Activated CD4-positive, alpha-beta memory T cell treated with anti-CD3 and anti-CD28 coated beads, Interleukin-2, amount 10 ng/mL, durations not matched to agents 7 days and 5 days (primary cell): ENCODE measurements around the gene JSRP1. TPM values are rescaled to one million over a fixed set of nuclear protein-coding genes. Genes with fewer than 3 reads are reported as not detected.
A peak's percentile ranks its signal among the peaks of the same experiment; 100 is the strongest.
"Not testable (repeated sequence)": the region's sequence is repeated elsewhere in the genome, so short reads cannot be mapped to it uniquely, and the experiment has no call there.

Experiments
- CTCF ChIA-PET: fragments of 350-600 bp; sonication (Branson Sonifier 250); formaldehyde crosslinking; loops from one replicate; lab custom pipeline; 2021; ENCODE audit warnings: antibody characterized with exemption, inconsistent platforms; lab: Charles Lee
- POLR2A ChIA-PET: fragments of 350-600 bp; sonication (Branson Sonifier 250); formaldehyde crosslinking; loops from one replicate; lab custom pipeline; 2021; ENCODE audit warnings: antibody characterized with exemption; lab: Charles Lee
- DNase-seq: peaks from one replicate; pipeline ENCODE4 v3.0.0-alpha.2; 2020
- H3K27ac Mint-ChIP-seq: one replicate; pipeline ENCODE4 v1.8.0; 2021; ENCODE audit warnings: mild to moderate bottlenecking, mixed read lengths
- H3K27me3 Mint-ChIP-seq: one replicate; pipeline ENCODE4 v1.8.0; 2021; ENCODE audit warnings: mixed read lengths
- H3K36me3 Mint-ChIP-seq: one replicate; pipeline ENCODE4 v1.8.0; 2021; ENCODE audit warnings: low read depth, mixed read lengths
- H3K4me1 Mint-ChIP-seq: one replicate; pipeline ENCODE4 v1.8.0; 2021; ENCODE audit warnings: mixed read lengths
- H3K4me3 Mint-ChIP-seq: one replicate; pipeline ENCODE4 v1.8.0; 2021; ENCODE audit warnings: mild to moderate bottlenecking, mixed read lengths
- H3K9me3 Mint-ChIP-seq: one replicate; pipeline ENCODE4 v1.8.0; 2021; ENCODE audit warnings: mixed read lengths
- total RNA-seq, 2 experiments: library from RNA; stranded (reverse); gene quantifications; one replicate each; pipeline ENCODE4 v1.2.3, GENCODE V29; 2021

JSRP1 gene
- total RNA-seq, 2 experiments from 2014 or later = 0.73 to 1.3 TPM

DNA sequence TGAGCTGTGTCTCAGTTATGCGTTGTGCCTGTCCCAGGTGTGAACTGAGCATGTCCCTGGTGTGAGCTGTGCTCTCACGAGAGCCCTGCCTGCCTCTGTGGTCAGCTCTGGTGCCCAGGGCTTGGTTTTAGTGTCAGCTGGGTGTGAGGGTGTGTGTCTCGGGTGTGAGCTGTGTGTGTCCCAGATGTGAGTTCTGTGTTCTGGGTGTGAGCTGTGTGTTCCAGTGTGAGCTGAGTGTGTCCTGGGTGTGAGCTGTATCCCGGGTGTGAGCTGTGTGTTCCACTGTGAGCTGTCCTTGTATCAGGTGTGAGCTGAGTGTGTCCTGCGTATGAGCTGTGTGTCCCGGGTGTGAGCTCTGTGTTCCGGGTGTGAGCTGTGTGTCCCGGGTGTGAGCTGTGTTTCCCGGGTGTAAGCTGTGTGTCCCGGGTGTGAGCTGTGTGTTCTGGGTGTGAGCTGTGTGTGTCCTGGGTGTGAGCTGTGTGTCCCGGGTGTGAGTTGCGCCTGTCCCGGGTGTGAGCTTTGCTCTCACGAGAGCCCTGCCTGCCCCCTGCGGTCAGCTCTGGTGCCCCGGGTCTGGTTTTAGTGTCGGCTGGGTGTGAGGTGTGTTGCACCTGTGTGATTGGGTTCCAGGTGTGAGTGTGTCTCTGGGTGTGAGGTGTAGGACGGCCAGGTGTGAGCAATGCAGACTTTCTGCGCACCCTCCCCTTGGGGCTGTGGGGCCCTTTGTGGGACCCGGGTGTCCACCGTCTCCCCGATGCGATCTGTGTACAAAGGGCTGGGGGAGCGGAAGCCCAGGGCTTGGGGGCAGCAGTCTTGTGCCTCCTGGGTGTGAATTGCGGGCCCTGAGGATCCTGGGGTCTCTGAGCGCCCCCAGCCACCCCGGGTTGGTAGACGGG, 32.8 kb upstream of the JSRP1 start:
- ChIA-PET POLR2A (interaction anchor here (0.6 to 3.0 kb wide), 15 partner anchors 10 to 333 kb away, joined by 3 to 17 read pairs (median 4); partner anchors contain the start of genes LSM7, PLEKHJ1, SPPL2B and TIMM13), CTCF (interaction anchor here (0.7 to 1.4 kb wide), 6 partner anchors 12 to 138 kb away, joined by 3 to 8 read pairs (median 4); partner anchors contain the start of gene TIMM13)
- peak overlapping the region; percentile 83 for H3K4me3 Mint-ChIP-seq
- H3K4me1 Mint-ChIP-seq = peaks cover 31% of the 10 kb centered on the region
- no peaks in the 10 kb centered on the region for H3K9me3 Mint-ChIP-seq
- H3K27ac Mint-ChIP-seq = peak overlapping the region; percentile 94
- H3K27me3 Mint-ChIP-seq = peaks cover 4% of the 10 kb centered on the region
- peaks cover 14% of the 10 kb centered on the region for H3K36me3 Mint-ChIP-seq
- DNase-seq = peak; percentile 27

DNA sequence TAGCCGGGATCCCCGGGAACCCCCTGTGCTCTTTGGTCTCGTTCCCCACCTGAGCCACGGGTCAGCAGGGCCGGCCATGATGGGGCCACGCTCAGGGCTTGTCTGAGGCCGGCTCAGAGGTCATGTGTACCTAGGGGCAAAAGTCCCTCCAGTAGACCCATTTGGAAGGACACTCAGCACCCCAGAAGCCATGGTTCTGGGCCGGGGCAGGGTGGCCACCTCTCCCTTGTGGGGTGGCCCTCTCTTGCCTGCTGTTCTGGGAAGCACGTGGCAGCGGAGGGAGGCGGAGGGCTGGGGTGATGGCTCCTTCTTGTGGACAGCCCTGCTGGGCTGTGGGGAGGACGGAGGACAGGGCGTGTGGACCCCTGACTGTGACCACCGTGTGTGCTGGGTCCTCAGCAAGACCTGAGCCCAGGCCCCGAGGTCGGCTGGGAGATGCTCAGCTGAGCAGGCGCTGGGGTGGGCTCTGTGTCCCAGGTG, 32.2 kb upstream of the JSRP1 start:
- Mint-ChIP-seq H3K9me3 (no peaks in the 10 kb centered on the region), H3K27ac (peak overlapping the region; percentile 94), H3K4me1 (peaks cover 28% of the 10 kb centered on the region), H3K27me3 (peaks cover 4% of the 10 kb centered on the region), H3K4me3 (peak overlapping the region; percentile 83), H3K36me3 (peaks cover 11% of the 10 kb centered on the region)
- ChIA-PET POLR2A (interaction anchor here (0.7 to 3.0 kb wide), 11 partner anchors 9 to 139 kb away, joined by 3 to 17 read pairs (median 5); partner anchors contain the start of genes LSM7, PLEKHJ1, SPPL2B and TIMM13), CTCF (interaction anchor here (0.7 to 1.4 kb wide), 8 partner anchors 11 to 325 kb away, joined by 3 to 8 read pairs (median 4); partner anchors contain the start of gene TIMM13)
- DNase-seq = no peak

DNA sequence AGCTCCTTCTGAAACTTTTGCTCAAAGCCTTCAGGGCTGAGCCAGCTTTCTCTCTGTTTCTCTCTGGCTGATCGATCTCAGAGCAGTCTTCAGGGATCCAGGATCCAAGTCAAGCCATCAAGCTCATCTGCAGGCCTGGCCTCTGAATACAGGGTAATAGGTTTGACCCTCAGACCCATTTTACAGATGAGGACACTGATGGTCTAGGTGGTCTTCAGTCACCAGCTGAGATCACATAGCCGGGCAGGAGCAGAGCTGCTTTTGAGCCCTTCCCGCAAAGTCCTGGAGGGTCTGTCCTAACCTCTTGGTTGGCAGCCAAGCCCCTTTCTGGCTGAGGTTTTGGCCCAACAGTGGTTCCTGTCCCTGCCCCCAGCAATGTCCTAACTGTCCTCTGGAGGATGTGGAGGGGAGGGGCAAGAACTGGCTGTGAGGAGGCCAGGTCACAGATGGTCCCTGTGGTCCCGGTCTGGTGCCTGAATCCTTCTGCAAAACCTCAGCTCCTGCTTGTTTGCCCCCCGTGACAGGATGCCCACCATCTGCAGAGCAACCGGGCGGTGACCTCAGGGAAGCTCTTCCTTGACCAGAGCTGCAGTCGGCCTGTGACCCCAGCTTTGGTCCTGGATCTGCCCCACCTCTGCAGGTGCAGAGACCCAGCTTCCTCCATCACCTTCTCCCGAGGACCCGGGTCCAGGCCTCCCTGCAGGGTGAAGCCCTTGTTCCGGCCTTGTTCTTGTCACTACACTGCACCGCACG, 31.5 kb upstream of the JSRP1 start:
- CTCF ChIA-PET = interaction anchor here (0.7 to 1.4 kb wide), 3 partner anchors 14 to 326 kb away, joined by 3 to 8 read pairs (median 3); no protein-coding TSS in a partner anchor
- Mint-ChIP-seq H3K36me3 (peaks cover 8% of the 10 kb centered on the region), H3K27ac (no peak overlapping the region), H3K4me3 (no peak overlapping the region), H3K9me3 (no peaks in the 10 kb centered on the region), H3K27me3 (peaks cover 7% of the 10 kb centered on the region), H3K4me1 (peaks cover 30% of the 10 kb centered on the region)
- POLR2A ChIA-PET = interaction anchor here (0.9 to 3.0 kb wide), 5 partner anchors 9 to 40 kb away, joined by 3 to 17 read pairs (median 7); partner anchors contain the start of genes LSM7 and SPPL2B
- no peak for DNase-seq

DNA sequence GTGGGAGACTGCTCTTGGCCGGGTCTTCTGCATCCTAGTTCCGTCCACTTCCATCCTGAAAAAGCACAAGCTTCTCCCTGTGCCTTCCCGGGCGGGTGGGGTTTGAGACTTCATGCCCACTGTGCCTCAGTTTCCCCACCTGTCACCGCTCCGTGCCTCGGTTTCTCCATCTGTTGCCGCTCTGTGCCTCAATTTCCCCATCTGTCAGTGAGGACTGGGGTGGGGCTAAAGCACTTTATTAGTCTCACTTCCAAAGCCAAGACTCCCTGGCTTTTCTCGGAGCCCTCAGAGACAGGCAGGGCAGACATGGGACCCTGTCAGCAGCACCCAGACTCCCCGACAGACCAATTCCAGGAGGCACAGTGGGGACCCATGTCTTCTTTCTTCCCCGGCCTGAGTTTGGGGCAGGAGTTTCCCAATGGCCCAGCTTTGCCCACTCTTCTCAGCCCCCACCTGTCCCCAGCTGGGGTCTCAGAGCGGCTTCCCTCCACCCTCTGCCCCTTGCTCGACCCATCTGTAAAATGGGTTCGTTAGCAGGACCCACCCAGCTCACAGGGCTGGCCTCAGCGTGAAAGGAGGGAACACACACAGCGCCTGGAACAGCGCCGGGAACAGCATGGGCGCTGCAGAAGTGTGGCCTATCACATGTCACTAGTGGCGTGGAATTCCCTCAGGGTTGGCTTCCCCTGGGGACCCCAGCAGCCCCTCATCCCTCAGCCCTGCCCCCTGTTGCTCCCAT, 30.4 kb upstream of the JSRP1 start:
- CTCF ChIA-PET = no interaction called here
- Mint-ChIP-seq H3K4me1 (peaks cover 38% of the 10 kb centered on the region), H3K4me3 (no peak overlapping the region), H3K27ac (no peak overlapping the region), H3K27me3 (peaks cover 10% of the 10 kb centered on the region), H3K9me3 (no peaks in the 10 kb centered on the region), H3K36me3 (peaks cover 4% of the 10 kb centered on the region)
- no peak for DNase-seq
- POLR2A ChIA-PET = interaction anchor here (0.9 to 3.0 kb wide), 4 partner anchors 8 to 41 kb away, joined by 3 to 14 read pairs (median 5); partner anchors contain the start of genes LSM7 and SPPL2B

DNA sequence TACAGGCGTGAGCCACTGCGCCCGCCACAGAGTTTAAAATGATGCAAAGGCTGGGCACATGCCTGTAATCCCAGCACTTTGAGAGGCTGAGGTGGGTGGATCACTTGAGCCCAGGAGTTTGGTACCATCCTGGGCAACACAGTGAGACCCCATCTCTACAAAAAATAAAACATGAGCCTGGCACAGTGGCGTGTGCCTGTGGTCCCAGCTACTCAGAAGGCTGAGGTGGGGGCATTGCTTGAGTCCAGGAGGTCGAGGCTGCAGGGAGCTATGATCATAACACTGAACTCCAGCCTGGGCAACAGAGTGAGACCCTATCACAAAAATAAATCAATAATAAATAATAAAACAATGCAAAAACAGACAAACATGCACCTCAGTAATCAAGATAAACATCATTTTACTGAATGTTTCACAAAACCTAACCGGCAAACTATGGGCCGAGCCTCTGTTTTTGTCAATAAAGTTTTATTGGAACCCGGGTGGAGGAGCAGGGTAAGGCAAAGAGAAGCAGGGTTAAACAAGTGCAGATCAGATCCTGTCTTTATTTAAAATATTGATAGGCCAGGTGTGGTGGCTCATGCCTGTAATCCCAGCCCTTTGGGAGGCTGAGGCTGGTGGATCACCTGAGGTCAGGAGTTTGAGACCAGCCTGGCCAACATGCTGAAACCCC, 27.8 kb upstream of the JSRP1 start:
- peaks cover 24% of the 10 kb centered on the region for H3K4me1 Mint-ChIP-seq
- CTCF ChIA-PET = no interaction called here
- POLR2A ChIA-PET = interaction anchor here (0.9 to 1.7 kb wide), 2 partner anchors 14 to 44 kb away, joined by 3 to 5 read pairs; no protein-coding TSS in a partner anchor

DNA sequence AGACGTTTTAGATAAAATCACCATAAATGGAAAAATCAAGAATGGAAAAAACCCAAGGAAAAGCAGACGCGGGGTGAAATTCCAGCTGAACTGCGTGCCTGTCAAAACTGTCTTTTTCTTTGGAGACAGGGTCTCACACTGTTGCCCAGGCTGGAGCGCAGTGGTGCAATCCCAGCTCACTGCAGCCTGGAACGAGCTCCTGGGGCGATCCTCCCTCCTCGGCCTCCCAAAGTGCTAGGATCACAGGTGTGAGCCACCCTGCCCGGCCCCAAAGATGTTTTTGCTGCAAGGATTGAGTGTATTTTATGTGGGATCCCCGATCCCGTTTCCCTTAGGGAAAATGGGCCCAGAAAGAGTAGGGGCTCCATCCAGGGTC, 26.6 kb upstream of the JSRP1 start:
- CTCF ChIA-PET = no interaction called here
- H3K36me3 Mint-ChIP-seq = no peaks in the 10 kb centered on the region
- peaks cover 15% of the 10 kb centered on the region for H3K4me1 Mint-ChIP-seq
- H3K27ac Mint-ChIP-seq = no peak overlapping the region
- no peak for DNase-seq
- H3K4me3 Mint-ChIP-seq = peak overlapping the region; percentile 15
- no peaks in the 10 kb centered on the region for H3K9me3 Mint-ChIP-seq
- POLR2A ChIA-PET = interaction anchor here (0.9 to 1.7 kb wide), 2 partner anchors 13 to 43 kb away, joined by 3 to 5 read pairs; no protein-coding TSS in a partner anchor
- peaks cover 6% of the 10 kb centered on the region for H3K27me3 Mint-ChIP-seq

More for the DNA sequence above, 27.8 kb upstream of the JSRP1 start:
- Mint-ChIP-seq H3K27ac (no peak overlapping the region), H3K27me3 (peaks cover 9% of the 10 kb centered on the region), H3K4me3 (no peak overlapping the region), H3K36me3 (no peaks in the 10 kb centered on the region), H3K9me3 (no peaks in the 10 kb centered on the region)
- no peak for DNase-seq

DNA sequence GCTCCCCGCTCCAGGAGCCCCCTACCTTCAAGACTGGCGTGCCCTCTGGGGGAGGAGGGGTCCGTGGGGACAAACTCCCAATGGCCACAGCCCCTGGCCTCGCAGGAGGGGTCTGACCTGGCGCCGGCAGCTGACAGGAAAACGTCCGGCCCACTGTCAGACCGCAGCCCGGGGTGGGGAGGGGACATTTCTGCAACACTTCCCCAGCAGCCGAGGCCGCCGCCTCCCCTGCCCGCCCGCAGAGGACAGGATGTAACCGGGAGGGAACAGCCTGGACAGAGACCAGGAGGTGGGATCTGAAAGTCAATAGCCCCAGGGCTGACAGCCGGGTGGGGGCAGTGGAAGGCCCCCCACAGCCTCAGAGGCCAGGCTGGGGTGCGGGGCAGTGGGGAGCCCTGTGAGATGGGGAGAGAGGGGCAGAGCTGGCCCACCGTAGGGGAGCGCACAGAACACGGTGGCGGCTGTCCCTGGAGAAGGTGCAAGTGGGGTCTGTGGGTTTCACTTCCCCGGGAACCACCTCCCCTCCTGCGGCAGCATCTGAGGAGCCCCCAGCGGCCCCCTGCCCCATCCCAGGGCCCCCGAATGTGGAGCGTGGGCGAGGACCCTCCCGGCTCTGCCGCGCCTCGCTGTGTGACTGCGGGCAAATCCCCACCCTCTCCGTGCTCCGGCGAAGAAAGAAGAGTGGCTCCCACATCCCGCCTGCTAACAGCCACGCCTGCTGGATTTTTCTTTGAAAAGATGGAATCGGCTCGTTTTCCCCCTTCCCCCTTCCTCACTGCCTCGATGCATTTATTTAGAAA, 26.0 kb upstream of the JSRP1 start, which contains the start of gene PEAK3:
PEAK3 (minus strand) TSS at position 114 of the 800 bp plus-strand sequence. CDS start 1,244 bp downstream, outside the sequence.
- Mint-ChIP-seq H3K27ac (peak within 1 kb of the TSS; percentile 44), H3K4me1 (peaks cover 15% of the 10 kb centered on the region), H3K36me3 (peaks cover under 1% of the 10 kb centered on the region), H3K4me3 (peak within 1 kb of the TSS; percentile 56), H3K9me3 (no peaks in the 10 kb centered on the region), H3K27me3 (peaks cover 6% of the 10 kb centered on the region)
- ChIA-PET CTCF (no interaction called here), POLR2A (interaction anchor here (0.8 to 1.7 kb wide), 3 partner anchors 24 to 45 kb away, joined by 3 to 5 read pairs (median 3); no protein-coding TSS in a partner anchor)
- DNase-seq = peak; percentile 65

DNA sequence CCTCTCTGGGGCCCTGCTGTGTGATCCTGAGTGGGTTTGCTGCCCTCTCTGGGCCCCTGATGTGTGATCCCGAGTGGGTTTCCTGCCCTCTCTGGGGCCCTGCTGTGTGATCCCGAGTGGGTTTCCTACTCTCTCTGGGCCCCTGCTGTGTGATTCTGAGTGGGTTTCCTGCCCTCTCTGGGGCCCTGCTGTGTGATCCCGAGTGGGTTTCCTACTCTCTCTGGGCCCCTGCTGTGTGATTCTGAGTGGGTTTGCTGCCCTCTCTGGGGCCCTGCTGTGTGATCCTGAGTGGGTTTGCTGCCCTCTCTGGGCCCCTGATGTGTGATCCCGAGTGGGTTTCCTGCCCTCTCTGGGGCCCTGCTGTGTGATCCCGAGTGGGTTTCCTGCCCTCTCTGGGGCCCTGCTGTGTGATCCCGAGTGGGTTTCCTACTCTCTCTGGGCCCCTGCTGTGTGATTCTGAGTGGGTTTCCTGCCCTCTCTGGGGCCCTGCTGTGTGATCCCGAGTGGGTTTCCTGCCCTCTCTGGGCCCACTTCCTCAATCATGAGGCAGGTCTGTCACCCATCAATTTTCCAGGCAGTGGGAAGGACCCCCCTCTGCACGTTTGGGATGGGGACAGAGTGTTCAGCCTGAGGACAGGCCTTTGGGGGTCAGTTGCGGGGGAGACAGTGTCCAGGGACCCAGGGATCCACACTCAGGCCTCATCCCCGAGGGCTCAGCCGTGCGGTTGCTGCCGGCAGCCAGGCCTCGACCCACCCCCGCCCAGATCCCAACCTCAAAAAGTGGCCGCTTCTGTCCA, 25.2 kb upstream of the JSRP1 start:
- H3K27me3 Mint-ChIP-seq, CTCF ChIA-PET, H3K9me3 Mint-ChIP-seq, H3K36me3 Mint-ChIP-seq, DNase-seq: not testable (repeated sequence)
- Mint-ChIP-seq H3K4me3 (peak overlapping the region; percentile 56), H3K4me1 (peaks cover 19% of the 10 kb centered on the region), H3K27ac (peak overlapping the region; percentile 44)
- POLR2A ChIA-PET = interaction anchor here (0.8 to 4.4 kb wide), 3 partner anchors 7 to 46 kb away, joined by 3 to 14 read pairs (median 3); no protein-coding TSS in a partner anchor

DNA sequence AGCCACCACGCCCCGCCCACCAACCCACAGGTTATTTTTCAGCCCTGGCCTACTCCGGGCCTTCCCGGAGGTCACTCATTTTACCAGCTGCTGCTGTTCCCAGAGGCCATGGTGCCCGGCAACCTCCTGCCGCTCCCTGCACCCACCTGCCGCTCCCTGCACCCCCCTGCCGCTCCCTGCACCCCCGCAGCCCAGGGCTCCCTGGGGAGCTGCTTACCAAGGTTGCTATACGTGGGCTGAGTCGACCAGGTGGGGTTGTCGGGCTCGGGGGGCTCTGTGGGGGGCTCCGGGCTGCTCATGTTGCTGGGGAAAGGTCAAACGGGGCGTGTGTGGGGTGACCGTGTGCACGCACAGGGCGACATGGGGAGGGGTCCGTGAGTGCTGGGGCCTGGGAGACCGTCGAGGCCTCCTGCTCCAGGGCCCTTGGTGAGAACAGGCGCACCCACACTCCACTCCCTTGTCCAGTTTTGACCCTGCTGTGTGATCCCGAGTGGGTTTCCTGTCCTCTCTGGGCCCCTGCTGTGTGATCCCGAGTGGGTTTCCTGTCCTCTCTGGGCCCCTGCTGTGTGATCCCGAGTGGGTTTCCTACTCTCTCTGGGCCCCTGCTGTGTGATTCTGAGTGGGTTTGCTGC, 24.5 kb upstream of the JSRP1 start:
- ChIA-PET CTCF (no interaction called here), POLR2A (interaction anchor here (2.1 to 4.4 kb wide), 2 partner anchors 8 to 11 kb away, joined by 6 to 14 read pairs; no protein-coding TSS in a partner anchor)

More for the DNA sequence above, 24.5 kb upstream of the JSRP1 start:
- DNase-seq = no peak
- H3K9me3 Mint-ChIP-seq = no peaks in the 10 kb centered on the region
- H3K27me3 Mint-ChIP-seq = peaks cover 6% of the 10 kb centered on the region
- H3K4me1 Mint-ChIP-seq = peaks cover 19% of the 10 kb centered on the region
- H3K36me3 Mint-ChIP-seq = peaks cover 5% of the 10 kb centered on the region
- H3K27ac Mint-ChIP-seq = no peak overlapping the region
- no peak overlapping the region for H3K4me3 Mint-ChIP-seq
